ENCODE results near the gene USP48.

DNA sequence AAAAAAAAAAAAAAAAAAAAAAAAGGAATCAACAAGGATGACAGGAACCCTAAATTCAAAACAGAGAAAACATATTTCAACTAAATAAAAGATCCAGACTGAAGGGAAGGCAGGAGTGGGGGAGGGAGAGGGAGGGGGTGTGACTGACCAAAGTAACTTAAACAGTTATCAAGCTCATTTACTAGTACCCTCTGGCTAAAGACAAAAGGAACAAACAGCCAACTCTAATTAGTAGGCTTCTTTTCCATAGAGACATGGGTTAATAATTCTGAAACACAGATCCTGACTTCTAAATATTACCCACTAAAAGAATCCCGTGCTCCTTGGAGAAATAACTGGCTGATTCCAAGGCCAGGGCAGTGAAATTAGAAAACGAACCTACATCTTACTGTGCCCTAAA, 23.8 kb downstream of the USP48 start:
- TF ChIP-seq, protein P1, sequence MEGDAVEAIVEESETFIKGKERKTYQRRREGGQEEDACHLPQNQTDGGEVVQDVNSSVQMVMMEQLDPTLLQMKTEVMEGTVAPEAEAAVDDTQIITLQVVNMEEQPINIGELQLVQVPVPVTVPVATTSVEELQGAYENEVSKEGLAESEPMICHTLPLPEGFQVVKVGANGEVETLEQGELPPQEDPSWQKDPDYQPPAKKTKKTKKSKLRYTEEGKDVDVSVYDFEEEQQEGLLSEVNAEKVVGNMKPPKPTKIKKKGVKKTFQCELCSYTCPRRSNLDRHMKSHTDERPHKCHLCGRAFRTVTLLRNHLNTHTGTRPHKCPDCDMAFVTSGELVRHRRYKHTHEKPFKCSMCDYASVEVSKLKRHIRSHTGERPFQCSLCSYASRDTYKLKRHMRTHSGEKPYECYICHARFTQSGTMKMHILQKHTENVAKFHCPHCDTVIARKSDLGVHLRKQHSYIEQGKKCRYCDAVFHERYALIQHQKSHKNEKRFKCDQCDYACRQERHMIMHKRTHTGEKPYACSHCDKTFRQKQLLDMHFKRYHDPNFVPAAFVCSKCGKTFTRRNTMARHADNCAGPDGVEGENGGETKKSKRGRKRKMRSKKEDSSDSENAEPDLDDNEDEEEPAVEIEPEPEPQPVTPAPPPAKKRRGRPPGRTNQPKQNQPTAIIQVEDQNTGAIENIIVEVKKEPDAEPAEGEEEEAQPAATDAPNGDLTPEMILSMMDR (IDR thresholded peaks at IDR 0.05 in 8 of 11, conservative IDR thresholded peaks at IDR 0.05 in 3 of 11): no peak
- TF ChIP-seq POLR2A (IDR thresholded peaks at IDR 0.05): no peak
- TF ChIP-seq POLR2AphosphoS5 (IDR thresholded peaks at IDR 0.05): no peak

Data from spleen (tissue), 7 donors.